Measurements from ENCODE around the gene PRXL2C. TPM values are rescaled to one million over a fixed set of nuclear protein-coding genes. Genes with fewer than 3 reads are reported as not detected.

PRXL2C gene
- total RNA-seq, 1 donor from 2014 or later, result 27.3 TPM

Other genes with a start within 250 kb of the PRXL2C start
- gene ZNF367, start 236.9 kb downstream of the PRXL2C start, total RNA-seq, result 4.3 TPM
- 25.8 TPM for gene HABP4, start 205.1 kb downstream of the PRXL2C start, total RNA-seq
- 14.5 TPM for gene CDC14B, start 35.5 kb downstream of the PRXL2C start, total RNA-seq
- gene ZNF510, start 122.8 kb upstream of the PRXL2C start, total RNA-seq, result 9.8 TPM
- gene ZNF782, start 199.2 kb upstream of the PRXL2C start, total RNA-seq, result 3.1 TPM